ENCODE measurements around the gene LRP1. TPM values are rescaled to one million over a fixed set of nuclear protein-coding genes. Genes with fewer than 3 reads are reported as not detected.

LRP1 gene
- total RNA-seq, 1 donor from 2014 or later = 369 TPM

DNA sequence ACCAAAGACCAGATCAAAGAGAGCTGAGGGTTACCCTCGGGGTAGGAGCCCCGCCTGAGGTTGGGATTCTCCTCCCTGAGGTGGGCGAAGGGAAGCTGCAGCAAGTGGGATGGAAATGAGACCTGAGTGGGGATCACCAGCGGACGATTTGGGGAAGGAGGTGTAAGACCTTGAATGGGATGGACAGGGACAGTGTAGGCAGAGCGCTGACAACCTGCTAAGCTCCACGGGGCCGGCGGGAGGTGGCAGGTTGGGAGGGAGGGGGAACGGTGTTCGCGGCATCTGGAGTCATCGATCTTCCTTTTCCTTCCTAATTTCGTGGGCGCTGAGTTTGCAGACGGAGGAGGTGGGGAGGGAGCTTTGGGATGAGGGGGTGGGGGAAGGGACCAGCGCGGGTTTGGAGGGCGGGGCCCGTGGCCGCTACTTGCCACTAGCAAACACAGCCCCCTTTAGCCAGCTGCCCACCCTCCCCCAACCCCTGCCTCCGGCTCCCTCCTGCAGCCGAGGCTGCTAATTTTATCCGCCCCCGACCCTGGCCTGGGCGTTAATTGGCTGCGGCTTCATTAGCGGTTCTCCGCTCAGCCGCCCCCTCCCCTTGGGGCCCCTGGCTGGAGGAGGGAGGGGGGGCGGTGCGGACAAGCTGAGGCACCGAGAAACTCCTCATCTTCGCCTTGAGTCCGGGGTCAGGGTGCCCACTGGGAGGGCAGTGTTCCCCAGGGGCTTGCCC, 98.5 kb downstream of the LRP1 start:
- no peak overlapping the region for H3K27ac ChIP-seq (ENCODE audit: low read depth, low read length)
- FAIRE-seq (no peak), DNase-seq (ENCODE audit: low read depth) (no peak)
- H3K9ac ChIP-seq (ENCODE audit: low read length) = no peak overlapping the region
- H3K79me2 ChIP-seq (ENCODE audit: insufficient read depth, low read length) = peaks cover 23% of the 10 kb centered on the region
- peaks cover 46% of the 10 kb centered on the region for H3K27me3 Mint-ChIP-seq (ENCODE audit: low read depth, unreplicated experiment)
- H3K9me3 Mint-ChIP-seq (ENCODE audit: unreplicated experiment) = peaks cover 4% of the 10 kb centered on the region
- TF ChIP-seq CTCF (IDR thresholded peaks at IDR 0.05; ENCODE audit: insufficient read depth, low read depth, low read length) (no peak), EZH2 (IDR thresholded peaks at IDR 0.05; ENCODE audit: insufficient read depth, low read length) (peak; percentile 68)
- H4K20me1 ChIP-seq (ENCODE audit: insufficient read depth, low read length) = peaks cover 21% of the 10 kb centered on the region
- H3K27ac Mint-ChIP-seq (ENCODE audit: unreplicated experiment) = peak overlapping the region; percentile 49
- no peaks in the 10 kb centered on the region for H3K9me3 ChIP-seq (ENCODE audit: insufficient read depth, low read depth, low read length)
- H3K36me3 ChIP-seq (ENCODE audit: insufficient read depth, low read length) = peaks cover 1% of the 10 kb centered on the region
- peaks cover 13% of the 10 kb centered on the region for H3K36me3 Mint-ChIP-seq (ENCODE audit: low read depth, unreplicated experiment)
- peak overlapping the region; percentile 60 for H3K4me3 Mint-ChIP-seq (ENCODE audit: unreplicated experiment)
- no peak overlapping the region for H3K4me3 ChIP-seq (ENCODE audit: insufficient read depth, low read depth, low read length)
- H3K4me1 ChIP-seq (ENCODE audit: insufficient read depth, low read length) = peaks cover 29% of the 10 kb centered on the region
- peaks cover 33% of the 10 kb centered on the region for H3K27me3 ChIP-seq (ENCODE audit: insufficient read depth, low read length)
- peak overlapping the region; percentile 57 for H3K4me2 ChIP-seq (ENCODE audit: low read length)
- peaks cover 32% of the 10 kb centered on the region for H3K4me1 Mint-ChIP-seq (ENCODE audit: low read depth, unreplicated experiment)
- no peak overlapping the region for H2AFZ ChIP-seq (ENCODE audit: low read depth, low read length)

DNA sequence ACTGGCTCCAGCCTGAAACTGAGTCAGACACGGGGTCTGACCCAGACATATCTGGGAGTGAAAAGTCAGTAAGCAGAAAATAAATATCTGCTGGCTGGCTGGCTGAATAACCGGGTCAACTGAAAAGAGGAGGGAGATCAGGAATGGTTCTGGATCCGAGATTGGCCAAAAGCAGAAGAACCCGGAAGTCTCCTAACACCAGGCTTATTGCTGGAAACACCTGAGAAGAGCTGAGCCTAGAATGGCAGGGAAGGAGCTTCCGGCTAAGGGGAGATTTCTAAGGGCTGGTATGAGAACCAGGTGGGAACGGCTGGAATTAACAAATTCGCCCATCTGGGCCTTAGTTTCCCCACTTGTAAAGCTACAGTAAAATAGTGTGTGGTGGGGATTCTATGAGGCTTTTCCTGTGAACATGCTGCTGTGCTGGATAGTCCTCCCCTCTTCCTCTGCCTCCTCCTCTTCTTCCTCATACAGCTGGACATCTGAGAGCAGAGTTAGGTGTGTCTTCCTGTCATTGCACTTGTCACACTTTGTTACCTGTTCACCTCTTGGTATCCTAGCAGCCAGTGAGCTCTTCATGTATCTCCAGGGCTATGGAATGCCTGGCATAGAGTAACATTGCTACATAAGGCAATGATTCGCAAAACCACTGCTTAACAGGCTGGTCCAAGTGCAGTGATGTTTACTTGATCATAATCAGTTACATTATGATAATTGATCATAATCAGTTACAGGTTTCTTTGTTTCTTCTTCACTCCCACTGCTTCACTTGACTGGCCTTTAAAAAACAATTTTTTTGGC, 99.2 kb downstream of the LRP1 start:
- peaks cover 28% of the 10 kb centered on the region for H4K20me1 ChIP-seq (ENCODE audit: insufficient read depth, low read length)
- Mint-ChIP-seq H3K9me3 (ENCODE audit: unreplicated experiment) (peaks cover 4% of the 10 kb centered on the region), H3K27ac (ENCODE audit: unreplicated experiment) (peak overlapping the region; percentile 66), H3K4me1 (ENCODE audit: low read depth, unreplicated experiment) (peaks cover 34% of the 10 kb centered on the region), H3K27me3 (ENCODE audit: low read depth, unreplicated experiment) (peaks cover 39% of the 10 kb centered on the region), H3K4me3 (ENCODE audit: unreplicated experiment) (peak overlapping the region; percentile 60), H3K36me3 (ENCODE audit: low read depth, unreplicated experiment) (peaks cover 18% of the 10 kb centered on the region)
- FAIRE-seq (no peak), DNase-seq (ENCODE audit: low read depth) (no peak)
- no peak overlapping the region for H2AFZ ChIP-seq (ENCODE audit: low read depth, low read length)
- H3K27me3 ChIP-seq (ENCODE audit: insufficient read depth, low read length) = peaks cover 26% of the 10 kb centered on the region
- no peak overlapping the region for H3K4me3 ChIP-seq (ENCODE audit: insufficient read depth, low read depth, low read length)
- H3K36me3 ChIP-seq (ENCODE audit: insufficient read depth, low read length) = peaks cover 9% of the 10 kb centered on the region
- H3K9me3 ChIP-seq (ENCODE audit: insufficient read depth, low read depth, low read length) = no peaks in the 10 kb centered on the region
- peaks cover 29% of the 10 kb centered on the region for H3K4me1 ChIP-seq (ENCODE audit: insufficient read depth, low read length)
- H3K27ac ChIP-seq (ENCODE audit: low read depth, low read length) = no peak overlapping the region
- peaks cover 30% of the 10 kb centered on the region for H3K79me2 ChIP-seq (ENCODE audit: insufficient read depth, low read length)
- H3K4me2 ChIP-seq (ENCODE audit: low read length) = peak overlapping the region; percentile 57
- TF ChIP-seq EZH2 (IDR thresholded peaks at IDR 0.05; ENCODE audit: insufficient read depth, low read length) = no peak
- no peak for TF ChIP-seq CTCF (IDR thresholded peaks at IDR 0.05; ENCODE audit: insufficient read depth, low read depth, low read length)
- H3K9ac ChIP-seq (ENCODE audit: low read length) = no peak overlapping the region

Data from astrocyte (in vitro differentiated cells and primary cell).